Measurements from ENCODE around the gene FRMD5.

The FRMD5 gene

DNA sequence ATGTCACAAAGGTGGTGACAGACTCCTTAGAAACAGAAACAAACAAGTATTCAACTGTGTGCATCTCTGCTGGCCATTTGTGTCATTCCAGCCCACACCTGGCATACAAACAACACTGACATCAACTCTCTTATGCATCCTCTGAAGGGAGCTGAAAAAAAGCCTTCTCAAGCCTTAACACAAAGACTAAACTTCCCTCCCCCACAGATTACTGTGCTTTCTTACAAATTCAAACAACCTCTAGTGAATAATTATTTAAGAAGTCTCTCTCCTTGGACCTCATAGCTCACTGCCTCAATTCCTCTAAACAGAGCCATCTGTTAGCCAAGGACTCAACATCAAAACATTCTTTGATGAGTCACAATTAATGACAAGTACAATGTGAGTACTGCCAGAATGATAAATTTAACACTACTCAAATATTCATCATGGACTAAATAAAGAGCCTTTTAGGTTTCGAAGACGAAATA is 236.2 kb downstream of the FRMD5 start:
- peak; percentile 68 for FAIRE-seq

DNA sequence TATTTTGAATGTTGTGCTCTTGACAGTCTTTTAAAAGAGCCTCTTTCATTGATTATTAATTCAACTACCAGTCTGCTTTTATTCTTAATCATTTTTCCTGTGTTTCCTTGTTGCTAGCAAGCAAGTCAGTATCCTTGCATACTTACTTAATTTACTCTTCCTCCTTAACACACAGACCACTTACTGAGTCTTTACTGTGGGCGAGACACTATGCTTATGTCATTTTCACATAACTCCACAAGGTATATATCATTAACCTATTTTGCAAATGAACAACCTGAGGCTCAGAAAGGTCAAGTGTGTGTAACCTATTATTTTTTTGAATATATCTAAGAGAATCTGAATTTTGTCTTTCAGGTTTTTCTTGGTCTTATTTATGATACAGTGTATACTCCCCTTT is 237.3 kb downstream of the FRMD5 start:
- FAIRE-seq, result no peak

DNA sequence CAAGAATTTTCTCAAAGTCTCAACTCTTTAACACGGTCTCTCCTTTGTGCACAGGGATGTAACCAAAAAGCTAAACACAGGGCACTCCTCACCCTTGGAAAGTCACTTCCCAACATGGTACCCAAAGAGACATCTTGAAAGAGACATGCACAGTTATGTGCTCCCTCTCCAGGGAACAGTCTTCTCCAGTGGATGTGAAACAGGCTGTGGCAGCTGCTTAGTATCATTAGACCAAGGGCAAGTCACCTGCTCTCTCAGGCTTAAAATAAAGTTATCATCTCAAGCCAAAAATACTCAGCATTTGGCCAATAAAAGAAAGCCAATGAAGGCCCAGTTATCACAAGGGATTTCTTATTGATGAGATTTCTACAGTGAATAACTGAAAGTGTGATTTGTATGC is 239.9 kb downstream of the FRMD5 start:
- no peak for FAIRE-seq

DNA sequence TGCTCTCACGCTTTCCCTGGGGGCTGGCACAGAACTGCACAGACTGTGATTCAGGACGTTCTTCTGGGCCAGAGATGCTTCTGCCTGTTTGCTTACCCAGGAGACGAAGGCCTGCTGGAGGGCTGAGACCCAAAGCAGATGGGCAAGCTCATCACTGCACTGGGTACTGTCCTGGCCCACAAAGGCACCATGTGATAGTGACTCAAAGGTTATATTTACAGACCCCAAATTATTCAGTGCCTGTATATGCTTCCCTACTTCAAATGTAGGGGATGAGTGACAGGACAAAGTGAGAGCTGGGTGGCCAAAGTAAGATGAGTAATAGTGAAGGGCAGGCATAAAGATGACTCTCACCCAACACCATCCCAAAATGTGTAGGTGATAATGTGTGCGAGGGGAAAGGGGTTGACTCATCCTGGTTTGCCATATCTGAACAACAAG is 240.9 kb downstream of the FRMD5 start:
- no peak for FAIRE-seq

DNA sequence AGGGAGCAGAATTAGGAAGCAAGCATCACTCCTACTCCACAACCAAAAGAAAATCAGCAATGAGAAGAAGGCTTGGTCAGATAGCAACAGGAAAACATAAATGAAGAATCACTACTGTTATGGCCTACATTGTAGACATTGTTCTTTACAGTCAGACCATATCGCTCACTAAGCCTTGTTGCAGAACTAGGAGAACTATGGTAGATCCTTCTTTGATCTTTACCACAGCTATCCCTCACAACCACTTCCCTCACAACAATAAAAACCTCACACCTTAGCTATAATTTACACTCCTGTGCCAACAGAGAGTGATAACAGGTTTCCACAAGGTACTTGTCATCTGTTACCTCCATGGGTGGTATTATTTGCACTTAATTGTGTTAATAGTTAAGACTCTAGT is 241.7 kb downstream of the FRMD5 start:
- no peak for FAIRE-seq

DNA sequence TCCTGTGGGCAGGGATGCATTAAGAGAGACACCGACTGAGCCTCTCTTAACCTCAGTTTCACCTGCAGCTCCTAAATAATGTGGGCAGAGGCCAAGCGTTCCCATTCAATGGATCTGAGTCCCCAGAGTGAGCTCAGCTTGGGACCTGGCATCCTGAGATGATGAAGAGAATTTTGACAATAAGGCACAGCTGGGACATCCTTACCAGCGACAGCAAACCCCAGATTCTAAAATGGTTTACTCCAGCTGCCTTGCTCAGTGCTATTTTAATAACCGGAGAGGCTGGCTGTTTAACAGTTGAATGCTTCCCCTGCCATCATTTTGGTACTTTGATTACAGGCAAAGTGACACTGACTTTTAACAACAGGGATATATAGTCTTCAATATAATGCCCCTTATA is 244.5 kb downstream of the FRMD5 start:
- FAIRE-seq, result no peak

DNA sequence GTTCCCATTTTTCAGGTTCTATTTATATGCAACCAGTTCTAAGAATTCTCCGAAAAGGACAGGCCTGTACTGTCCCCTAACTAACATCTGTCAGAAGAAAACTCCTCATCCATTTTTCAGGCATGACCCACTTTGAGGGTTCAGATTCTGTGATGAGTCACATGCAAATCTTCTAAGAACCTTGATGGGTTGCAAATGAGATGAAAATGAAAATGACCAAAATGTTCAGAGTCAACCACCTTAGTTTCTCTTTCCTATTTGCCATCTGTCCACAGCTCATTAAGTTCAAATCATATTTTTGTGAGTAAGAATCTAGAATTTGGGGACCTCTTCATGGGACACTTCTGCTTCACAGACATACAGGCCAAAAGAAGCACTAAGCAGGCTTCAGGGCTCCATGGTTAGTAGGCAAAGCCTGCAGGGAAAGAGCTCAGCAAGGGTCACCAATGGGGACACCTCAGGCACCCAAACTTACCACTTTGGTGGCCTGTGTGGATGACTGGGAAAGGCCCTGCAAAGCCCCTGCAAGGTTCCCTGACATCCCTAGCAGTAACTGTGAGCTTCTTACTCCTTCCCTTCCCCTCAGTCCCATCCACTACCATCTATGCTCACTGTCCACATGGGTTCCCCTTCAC is 246.3 kb downstream of the FRMD5 start:
- FAIRE-seq, result no peak

DNA sequence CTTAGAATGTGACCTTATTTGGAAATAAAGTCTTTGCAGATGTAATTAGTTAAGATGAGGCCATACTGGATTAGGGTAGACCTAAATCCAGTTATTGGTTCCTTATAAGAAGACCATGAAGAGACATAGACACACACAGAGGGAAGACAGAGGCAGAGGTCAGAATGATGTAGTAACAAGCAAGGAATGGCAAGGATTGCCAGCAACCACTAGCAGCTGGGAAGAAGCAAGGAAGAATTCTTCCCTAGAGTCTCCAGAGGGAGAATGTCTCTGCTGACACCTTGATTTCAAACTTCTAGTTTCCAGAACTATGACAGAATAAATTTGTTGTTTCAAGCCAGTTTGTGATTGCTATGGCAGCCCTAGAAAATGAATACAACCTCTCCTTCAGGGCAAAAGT is 251.6 kb downstream of the FRMD5 start:
- no peak for FAIRE-seq

DNA sequence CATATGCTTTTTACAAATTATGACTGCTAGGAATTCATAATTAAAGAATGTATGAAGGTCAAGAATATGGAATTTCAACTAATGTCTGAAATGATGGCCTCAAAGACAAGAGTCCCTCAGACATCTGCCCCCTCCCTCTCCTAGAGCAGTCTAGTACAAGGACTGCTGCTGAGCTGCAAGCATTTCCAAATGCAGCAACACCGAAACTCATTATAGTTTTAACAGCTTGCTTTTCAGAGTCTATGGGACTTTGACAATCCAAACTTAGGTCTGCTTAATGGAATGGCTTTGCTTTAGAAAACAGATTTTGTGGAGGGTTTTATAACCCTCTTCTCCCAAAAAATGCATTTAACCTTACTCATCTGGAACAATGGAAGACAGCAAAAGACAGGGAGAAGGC is 252.9 kb downstream of the FRMD5 start:
- FAIRE-seq, result no peak

DNA sequence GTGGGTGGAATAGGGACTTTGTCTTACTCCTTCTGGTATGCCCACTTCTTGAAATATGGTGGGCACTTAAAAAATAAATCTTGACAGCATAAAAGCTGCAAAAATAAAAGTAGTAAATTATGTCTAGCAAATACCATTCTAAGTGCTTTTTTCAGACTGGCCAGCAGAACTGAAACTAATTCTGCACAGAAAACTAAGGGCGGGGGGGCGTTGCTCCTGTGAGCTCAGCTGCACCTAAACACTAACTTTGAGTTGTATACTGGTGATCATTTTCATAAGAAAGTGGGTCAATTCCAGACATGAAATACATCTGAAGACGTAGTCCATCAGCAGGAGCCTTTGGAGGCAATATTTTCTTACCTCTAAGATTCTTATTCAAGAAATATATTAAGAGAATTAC is 253.5 kb downstream of the FRMD5 start:
- FAIRE-seq, result no peak

DNA sequence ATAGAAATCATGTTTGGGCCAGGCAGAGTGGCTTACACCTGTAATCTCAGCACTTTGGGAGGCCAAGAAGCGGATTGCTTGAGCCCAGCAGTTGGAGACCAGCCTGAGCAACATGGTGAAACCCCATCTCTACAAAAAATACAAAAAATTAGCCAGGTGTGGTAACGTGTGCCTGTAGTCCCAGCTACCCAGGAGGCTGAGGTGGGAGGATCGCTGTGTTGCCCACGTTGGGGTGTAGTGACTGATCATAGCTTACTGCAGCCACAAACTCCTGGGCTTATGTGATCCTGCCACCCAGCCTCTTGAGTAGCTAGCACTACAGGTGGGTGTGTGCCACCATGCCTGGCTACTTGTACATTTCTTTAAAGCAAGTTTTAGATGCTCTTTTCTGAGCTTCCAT is 254.0 kb downstream of the FRMD5 start:
- FAIRE-seq, result no peak

DNA sequence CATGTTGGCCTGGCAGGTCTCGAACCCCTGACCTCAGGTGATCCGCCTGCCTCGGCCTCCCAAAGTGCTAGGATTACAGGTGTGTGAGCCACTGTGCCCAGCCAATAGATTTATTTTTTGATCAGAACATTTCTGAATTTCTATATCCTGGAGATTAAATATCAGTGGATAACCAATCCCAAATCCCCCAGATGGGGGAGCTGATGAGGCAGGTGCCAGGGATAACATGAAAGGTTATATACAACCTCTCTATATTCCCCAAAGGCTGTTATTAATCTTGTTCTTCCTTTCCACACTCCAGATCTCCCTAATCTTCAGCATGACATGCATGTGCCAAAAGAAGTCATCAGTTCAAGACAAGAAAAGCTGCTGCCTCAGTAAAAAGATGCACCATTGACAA is 256.0 kb downstream of the FRMD5 start:
- no peak for FAIRE-seq

DNA sequence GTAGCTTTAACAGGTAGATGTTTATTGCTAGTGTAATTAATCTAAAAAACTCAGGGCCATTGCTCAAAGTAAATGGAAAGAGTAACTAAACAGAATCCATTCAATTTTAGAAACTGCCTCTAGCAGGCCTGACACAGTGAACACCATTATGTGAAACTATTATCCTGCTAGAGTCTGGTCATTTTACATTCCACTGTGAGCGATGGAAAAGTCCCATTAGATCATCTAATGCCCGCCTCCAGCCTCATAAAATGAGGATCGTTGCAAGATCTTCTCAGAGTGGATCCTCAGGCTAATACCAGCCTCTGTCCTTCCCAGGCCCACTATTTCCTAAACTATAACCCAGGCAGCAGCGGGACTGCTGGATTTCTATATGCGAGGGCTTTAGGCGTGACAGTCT is 260.6 kb downstream of the FRMD5 start:
- no peak for FAIRE-seq

DNA sequence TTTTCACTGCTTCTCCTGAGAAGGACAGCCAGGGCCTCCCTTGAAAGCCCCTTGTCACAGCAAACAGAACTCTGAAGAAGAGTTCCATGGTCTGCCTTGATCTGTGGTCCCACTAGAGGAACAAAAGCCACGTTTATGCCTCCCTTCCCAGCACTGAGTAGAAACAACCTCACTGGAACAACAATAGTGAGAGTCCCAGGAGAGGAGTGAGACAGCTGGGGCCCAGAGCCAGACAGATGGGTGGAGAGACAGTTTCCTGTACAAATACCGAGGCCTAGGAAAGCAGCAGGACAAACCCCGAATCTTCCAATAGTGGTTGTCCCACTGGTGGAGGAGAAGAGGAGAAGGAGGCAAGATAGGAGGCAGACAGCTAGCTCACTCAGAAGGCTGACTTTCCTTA is 262.2 kb downstream of the FRMD5 start:
- FAIRE-seq, result no peak

DNA sequence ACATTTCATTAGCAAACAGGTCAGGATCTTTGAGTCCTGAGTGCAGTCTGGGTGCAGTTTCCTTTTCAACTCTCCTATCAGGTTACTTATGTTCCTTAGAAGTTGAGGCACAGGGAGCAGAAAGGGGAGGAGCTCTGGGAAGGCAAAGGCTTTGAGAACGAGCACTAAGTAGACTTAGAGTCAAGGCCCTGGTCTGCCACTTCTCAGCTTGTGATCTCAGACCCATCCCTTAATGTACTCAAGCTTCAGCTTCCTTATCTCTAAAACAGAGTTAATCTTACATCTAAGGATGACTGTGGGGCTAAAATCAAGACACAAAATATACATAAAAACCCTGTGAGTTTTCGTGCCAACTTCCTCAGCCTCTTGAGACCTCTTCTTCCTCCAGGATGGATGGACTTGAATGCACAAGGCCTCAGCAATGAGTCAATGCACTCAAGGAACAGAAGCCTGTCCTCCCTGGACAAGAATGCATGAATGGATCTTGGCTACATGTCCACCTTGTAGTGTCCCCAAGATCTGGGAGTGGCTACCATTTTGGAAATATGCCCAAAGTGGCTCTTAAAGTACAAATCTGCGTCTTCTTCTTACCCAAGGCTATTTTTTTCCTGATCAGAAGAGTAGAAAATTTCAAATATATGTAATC is 263.2 kb downstream of the FRMD5 start:
- no peak for FAIRE-seq

DNA sequence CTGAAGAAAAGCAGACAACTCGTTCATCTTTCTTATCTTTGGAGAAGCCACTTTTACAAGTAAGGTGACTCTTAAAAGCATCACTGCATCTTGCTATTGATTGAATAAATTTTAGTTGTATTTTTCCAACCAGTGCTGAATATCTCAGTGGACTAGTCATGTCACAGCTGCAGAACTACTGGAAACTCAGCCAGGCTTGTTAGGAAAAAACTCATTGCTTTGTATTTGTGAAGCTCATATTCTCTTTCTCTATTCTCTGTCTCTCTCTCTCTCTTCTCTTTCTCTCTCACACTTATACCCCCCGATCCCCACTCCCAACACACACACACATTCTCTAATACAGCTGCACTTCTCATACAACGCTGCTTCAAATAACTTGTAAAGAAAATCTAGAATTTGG is 264.0 kb downstream of the FRMD5 start:
- no peak for FAIRE-seq

DNA sequence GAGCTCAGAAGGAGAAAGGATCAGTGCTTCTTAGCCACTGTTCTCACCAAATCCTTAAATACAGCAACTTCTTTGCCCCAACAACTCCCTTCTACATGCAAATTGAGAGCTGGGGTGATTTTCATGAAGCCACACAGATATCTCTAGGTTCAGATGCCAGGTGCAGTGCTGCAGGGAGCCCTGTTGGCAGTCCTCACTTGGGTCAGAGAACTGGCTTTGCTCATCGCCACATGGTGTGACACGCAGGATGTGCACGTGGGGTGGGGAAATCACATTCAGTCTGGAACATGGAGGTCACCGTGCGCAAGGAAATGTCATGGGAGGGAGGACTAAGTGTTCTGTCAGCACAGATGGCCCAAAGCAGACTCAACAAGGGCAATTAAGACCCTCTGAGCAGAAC is 264.5 kb downstream of the FRMD5 start:
- no peak for FAIRE-seq

DNA sequence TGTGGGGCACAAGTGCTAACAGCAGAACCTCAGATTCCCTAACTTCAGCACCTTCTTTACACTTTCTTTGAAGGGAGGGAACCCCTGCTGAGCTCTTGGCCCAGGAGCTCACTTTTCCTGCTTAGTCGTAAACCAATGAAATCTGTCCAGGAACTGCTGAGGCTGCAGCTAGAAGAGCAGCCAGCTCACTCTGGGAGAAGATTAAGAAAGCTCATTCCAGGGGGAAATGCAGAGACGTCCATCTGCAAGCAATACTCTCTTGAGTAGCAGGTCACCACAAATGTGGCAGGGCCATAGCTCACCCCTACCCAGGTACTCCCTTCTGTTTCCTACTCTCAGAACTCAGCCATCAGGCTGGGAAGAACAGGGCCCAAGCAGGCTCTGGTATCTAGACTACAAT is 265.0 kb downstream of the FRMD5 start:
- FAIRE-seq, result no peak

DNA sequence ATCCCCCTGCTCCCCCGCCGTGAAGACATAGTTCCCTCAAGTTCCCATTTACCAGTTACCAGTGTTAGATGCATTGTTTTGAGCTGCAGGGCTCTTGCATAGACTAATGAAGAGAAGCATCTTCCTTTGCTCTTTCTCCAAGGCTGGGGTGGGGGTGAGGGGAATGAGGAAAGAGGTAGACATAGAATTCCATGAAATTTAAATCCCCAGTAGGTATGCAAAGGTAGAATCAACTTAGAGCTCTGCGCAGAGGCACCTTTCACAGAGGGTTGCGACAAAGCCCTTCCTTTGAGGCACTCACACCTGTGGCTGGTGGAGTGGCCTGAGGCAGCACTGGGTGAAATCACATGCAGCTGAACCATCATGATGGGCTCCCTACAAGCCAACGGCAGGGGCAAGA is 266.9 kb downstream of the FRMD5 start:
- FAIRE-seq, result no peak

DNA sequence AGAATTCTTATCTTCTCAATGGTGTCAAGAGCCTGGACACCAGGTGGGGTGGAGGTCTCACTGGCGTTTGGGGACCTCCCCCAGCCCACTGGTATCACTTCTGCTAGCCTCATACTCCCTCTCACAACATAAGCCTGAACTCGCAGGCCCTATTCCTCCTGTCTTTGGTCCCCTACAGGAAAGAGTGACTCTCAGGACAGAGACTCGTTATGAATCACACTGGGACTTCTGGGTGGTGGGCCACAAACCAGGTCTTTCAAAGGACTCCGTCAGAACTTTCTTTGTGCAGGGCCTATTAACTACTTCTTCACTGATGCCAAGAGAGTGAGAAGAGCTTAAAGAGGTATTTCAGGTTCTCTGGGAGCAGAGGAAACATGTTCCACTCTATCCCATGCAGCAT is 267.9 kb downstream of the FRMD5 start:
- no peak for FAIRE-seq

DNA sequence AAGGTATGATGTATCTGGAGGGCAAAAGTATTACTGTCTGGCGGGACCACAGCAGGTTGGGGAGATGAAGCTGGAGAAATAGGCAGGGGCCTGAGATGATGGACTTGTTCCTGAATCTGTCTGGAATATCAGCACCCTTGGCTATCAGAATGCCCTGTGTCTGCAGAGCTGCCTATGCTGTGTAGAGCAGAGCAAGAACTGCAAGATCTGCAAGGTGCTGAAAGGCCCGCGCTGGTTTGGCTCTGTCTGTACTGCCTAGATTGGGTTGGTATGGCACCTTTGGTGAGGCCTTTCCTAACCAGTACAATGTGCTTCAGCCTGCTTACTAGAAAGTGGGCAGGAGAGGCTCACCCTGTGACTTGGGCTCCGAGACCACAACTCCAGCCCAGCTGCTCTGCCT is 271.5 kb downstream of the FRMD5 start:
- FAIRE-seq, result no peak

DNA sequence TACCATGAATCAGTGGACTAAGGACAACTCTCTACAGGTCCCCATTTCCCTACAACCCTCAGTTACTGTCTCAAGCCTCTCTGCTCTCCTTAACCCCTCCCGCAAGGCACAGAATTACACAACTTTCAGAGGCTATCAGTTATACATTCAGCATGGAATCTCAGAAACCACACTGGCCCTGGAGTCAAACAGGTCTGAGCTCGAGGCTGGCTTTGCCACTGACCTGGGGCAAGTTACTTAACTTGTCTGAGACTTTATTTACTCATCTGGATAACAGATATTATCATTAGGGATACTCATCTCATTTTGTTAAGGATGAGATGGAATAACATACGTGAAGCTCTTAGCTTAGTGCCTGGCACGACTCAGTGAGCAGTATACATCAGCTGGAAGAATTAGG is 273.1 kb downstream of the FRMD5 start:
- no peak for FAIRE-seq

DNA sequence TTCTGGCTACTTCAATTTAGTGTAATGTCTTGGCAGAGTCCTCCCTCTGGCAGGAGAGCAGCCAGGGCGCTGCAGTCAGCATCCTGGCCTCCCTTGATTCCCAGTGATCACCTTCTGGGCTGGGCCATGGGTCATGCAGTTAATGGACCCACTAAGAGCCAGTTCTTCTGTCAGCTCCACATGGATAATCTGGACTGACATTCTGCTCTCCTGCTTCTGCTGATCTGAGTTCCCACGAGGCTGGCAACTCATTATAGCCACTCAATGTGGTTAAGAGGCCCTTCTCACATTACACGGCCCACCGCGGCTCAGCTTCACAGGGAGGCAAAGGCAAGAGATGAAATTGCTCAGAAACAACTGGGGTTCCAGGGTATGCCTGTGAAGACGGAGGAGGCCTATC is 274.3 kb downstream of the FRMD5 start:
- no peak for FAIRE-seq

DNA sequence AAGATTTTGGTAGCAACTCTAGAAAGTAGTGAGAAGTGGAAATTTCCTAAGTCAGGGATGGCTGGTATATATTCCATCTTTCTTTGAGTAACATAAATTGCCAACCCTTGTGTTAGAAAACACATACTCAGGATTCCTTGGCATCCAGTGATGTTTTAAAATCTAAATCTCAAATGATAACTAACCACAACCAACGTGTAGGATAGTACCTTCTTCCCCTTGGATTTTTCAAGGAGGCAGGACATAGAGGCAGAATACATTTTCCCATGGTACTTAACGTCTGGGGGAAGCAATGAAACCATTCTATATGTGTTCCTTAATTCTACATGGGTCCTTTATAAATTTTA is 274.8 kb downstream of the FRMD5 start:
- FAIRE-seq, result no peak
